H9 (cell line): Measurements from ENCODE around the gene MLC1. TPM values are rescaled to one million over a fixed set of nuclear protein-coding genes. Genes with fewer than 3 reads are reported as not detected.

Source experiments
- DNase-seq: peaks from one replicate; pipeline ENCODE4 v3.0.0-alpha.2; 2017
- H2AFZ ChIP-seq: one replicate; pipeline ENCODE4 v1.6.1; 2013; ENCODE audit warnings: mild to moderate bottlenecking, low read length, control low read depth, moderate library complexity
- H2AK5ac ChIP-seq: 2 replicates; pipeline ENCODE4 v1.6.1; 2013; ENCODE audit warnings: low read length, control low read depth, mixed read lengths; ENCODE audit not compliant: insufficient read length
- H2BK120ac ChIP-seq: one replicate; pipeline ENCODE4 v1.6.1; 2013; ENCODE audit warnings: low read depth, mild to moderate bottlenecking, low read length, control low read depth, inconsistent platforms; ENCODE audit not compliant: poor library complexity, severe bottlenecking
- H2BK12ac ChIP-seq: 2 replicates; pipeline ENCODE4 v1.6.1; 2013; ENCODE audit warnings: low read length, control low read depth, mixed read lengths, low read depth; ENCODE audit not compliant: insufficient read length
- H2BK15ac ChIP-seq: 2 replicates; pipeline ENCODE4 v1.6.1; 2013; ENCODE audit warnings: low read depth, low read length, control low read depth
- H2BK20ac ChIP-seq: one replicate; pipeline ENCODE4 v1.6.1; 2013; ENCODE audit warnings: low read depth, mild to moderate bottlenecking, low read length, control low read depth, inconsistent platforms; ENCODE audit not compliant: poor library complexity, severe bottlenecking
- H2BK5ac ChIP-seq: 2 replicates; pipeline ENCODE4 v1.6.1; 2013; ENCODE audit warnings: low read length, control low read depth, mixed read lengths; ENCODE audit not compliant: insufficient read length
- H3K14ac ChIP-seq: 2 replicates; pipeline ENCODE4 v1.6.1; 2013; ENCODE audit warnings: low read length, control low read depth; ENCODE audit not compliant: insufficient read depth
- H3K18ac ChIP-seq: 2 replicates; pipeline ENCODE4 v1.6.1; 2013; ENCODE audit warnings: low read depth, mild to moderate bottlenecking, mixed read lengths, low read length, control low read depth; ENCODE audit not compliant: insufficient read length
- H3K23ac ChIP-seq: 2 replicates; pipeline ENCODE4 v1.6.1; 2013; ENCODE audit warnings: low read length, control low read depth, mixed read lengths, low read depth; ENCODE audit not compliant: insufficient read length
- H3K23me2 ChIP-seq: 2 replicates; pipeline ENCODE4 v1.6.1; 2013; ENCODE audit warnings: low read depth, mild to moderate bottlenecking, mixed read lengths, low read length, control low read depth; ENCODE audit not compliant: insufficient read length, poor library complexity, severe bottlenecking
- H3K27ac ChIP-seq: 2 replicates; pipeline ENCODE4 v1.5.1; 2013; ENCODE audit warnings: low read length, control low read depth, mixed read lengths, low read depth; ENCODE audit not compliant: insufficient read length
- H3K27me3 ChIP-seq: 2 replicates; pipeline ENCODE4 v1.6.1; 2013; ENCODE audit warnings: low read length, control low read depth, inconsistent platforms; ENCODE audit not compliant: insufficient read depth
- H3K4ac ChIP-seq: 2 replicates; pipeline ENCODE4 v1.6.1; 2013; ENCODE audit warnings: low read depth, mild to moderate bottlenecking, control low read depth, inconsistent platforms, low read length, moderate library complexity
- H3K4me1 ChIP-seq: 2 replicates; pipeline ENCODE4 v1.6.1; 2013; ENCODE audit warnings: low read length, control low read depth, inconsistent platforms; ENCODE audit not compliant: insufficient read depth
- H3K4me2 ChIP-seq: 2 replicates; pipeline ENCODE4 v1.6.1; 2013; ENCODE audit warnings: low read length, control low read depth, mixed read lengths; ENCODE audit not compliant: insufficient read length, insufficient read depth
- H3K56ac ChIP-seq: 2 replicates; pipeline ENCODE4 v1.6.1; 2013; ENCODE audit warnings: low read depth, mild to moderate bottlenecking, mixed read lengths, low read length, control low read depth; ENCODE audit not compliant: insufficient read length
- H3K79me1 ChIP-seq: 2 replicates; pipeline ENCODE4 v1.6.1; 2013; ENCODE audit warnings: low read depth, mild to moderate bottlenecking, moderate library complexity, low read length, control low read depth, inconsistent platforms; ENCODE audit not compliant: insufficient read depth, poor library complexity, severe bottlenecking
- H3K79me2 ChIP-seq: 2 replicates; pipeline ENCODE4 v1.6.1; 2013; ENCODE audit warnings: low read length, control low read depth, inconsistent platforms; ENCODE audit not compliant: insufficient read depth
- H3K9ac ChIP-seq: 2 replicates; pipeline ENCODE4 v1.6.1; 2013; ENCODE audit warnings: low read length, control low read depth, mixed read lengths; ENCODE audit not compliant: insufficient read length; ENCODE audit errors: extremely low read depth
- H3K9me3 ChIP-seq: one replicate; pipeline ENCODE4 v1.6.1; 2013; ENCODE audit warnings: low read depth, low read length, inconsistent platforms; ENCODE audit not compliant: control insufficient read depth
- H3T11ph ChIP-seq: one replicate; pipeline ENCODE4 v1.6.1; 2013; ENCODE audit warnings: mild to moderate bottlenecking, low read length, control low read depth, inconsistent platforms
- H4K20me1 ChIP-seq: one replicate; pipeline ENCODE4 v1.6.1; 2013; ENCODE audit not compliant: control insufficient read depth, insufficient read length, insufficient read depth
- H4K5ac ChIP-seq: 2 replicates; pipeline ENCODE4 v1.6.1; 2013; ENCODE audit warnings: low read depth, mild to moderate bottlenecking, mixed read lengths, low read length, control low read depth; ENCODE audit not compliant: insufficient read length
- H4K8ac ChIP-seq: replicated peaks from 2 replicates; pipeline ENCODE4 v1.6.1; 2013; ENCODE audit warnings: low read length, control low read depth, mixed read lengths, low read depth; ENCODE audit not compliant: insufficient read length
- H4K91ac ChIP-seq: 2 replicates; pipeline ENCODE4 v1.6.1; 2013; ENCODE audit warnings: low read depth, mild to moderate bottlenecking, moderate library complexity, mixed read lengths, low read length, control low read depth; ENCODE audit not compliant: insufficient read length
- H3K27ac Mint-ChIP-seq, 3 experiments: 2 replicates in 2 of 3; 3 replicates in 1 of 3; pipeline ENCODE4 v1.8.0; 2020 to 2021; ENCODE audit warnings: mixed read lengths in 3 of 3, mild to moderate bottlenecking in 1 of 3, moderate library complexity in 1 of 3
- H3K27me3 Mint-ChIP-seq: 2 replicates; pipeline ENCODE4 v1.8.0; 2021; ENCODE audit warnings: low read depth, mild to moderate bottlenecking, moderate library complexity, mixed read lengths
- H3K36me3 Mint-ChIP-seq, 3 experiments: 2 replicates in 2 of 3; 3 replicates in 1 of 3; pipeline ENCODE4 v1.8.0; 2020 to 2021; ENCODE audit warnings: low read depth in 3 of 3, mixed read lengths in 3 of 3; ENCODE audit not compliant: insufficient read depth in 1 of 3
- H3K4me1 Mint-ChIP-seq, 2 experiments: 2 replicates each; pipeline ENCODE4 v1.8.0; 2020; ENCODE audit warnings: mixed read lengths in 2 of 2
- H3K4me3 Mint-ChIP-seq, 2 experiments: 2 replicates in 1 of 2; 3 replicates in 1 of 2; pipeline ENCODE4 v1.8.0; 2020 to 2021; ENCODE audit warnings: mild to moderate bottlenecking in 2 of 2, mixed read lengths in 2 of 2, moderate library complexity in 1 of 2
- H3K9me3 Mint-ChIP-seq, 2 experiments: 2 replicates in 1 of 2; 3 replicates in 1 of 2; pipeline ENCODE4 v1.8.0; 2020; ENCODE audit warnings: mild to moderate bottlenecking in 2 of 2, mixed read lengths in 2 of 2, moderate library complexity in 1 of 2
- WGBS: extraction: QIAGEN DNeasy Blood & Tissue Kit; methylation state at CpG from one replicate; pipeline ENCODE4 v1.1.7; 2013; ENCODE audit warnings: missing lambda C conversion rate, low lambda C conversion rate, mixed read lengths; ENCODE audit not compliant: insufficient read length; ENCODE audit errors: extremely low coverage; 5-methylcytosine and 5-hydroxymethylcytosine counted together
- total RNA-seq: library from RNA; stranded (reverse); gene quantifications from 2 replicates; pipeline ENCODE4 v1.2.1, GENCODE V29; 2021
- TF ChIP-seq, protein P1 (sequence below): fragments of 200-600 bp; sonication (generic); conservative IDR thresholded peaks from 3 replicates; pipeline ENCODE4 v1.8.0; 2021; ENCODE audit warnings: antibody characterized with exemption, mild to moderate bottlenecking

The MLC1 gene
- total RNA-seq, 1 experiment from 2014 or later, result not detected

DNA sequence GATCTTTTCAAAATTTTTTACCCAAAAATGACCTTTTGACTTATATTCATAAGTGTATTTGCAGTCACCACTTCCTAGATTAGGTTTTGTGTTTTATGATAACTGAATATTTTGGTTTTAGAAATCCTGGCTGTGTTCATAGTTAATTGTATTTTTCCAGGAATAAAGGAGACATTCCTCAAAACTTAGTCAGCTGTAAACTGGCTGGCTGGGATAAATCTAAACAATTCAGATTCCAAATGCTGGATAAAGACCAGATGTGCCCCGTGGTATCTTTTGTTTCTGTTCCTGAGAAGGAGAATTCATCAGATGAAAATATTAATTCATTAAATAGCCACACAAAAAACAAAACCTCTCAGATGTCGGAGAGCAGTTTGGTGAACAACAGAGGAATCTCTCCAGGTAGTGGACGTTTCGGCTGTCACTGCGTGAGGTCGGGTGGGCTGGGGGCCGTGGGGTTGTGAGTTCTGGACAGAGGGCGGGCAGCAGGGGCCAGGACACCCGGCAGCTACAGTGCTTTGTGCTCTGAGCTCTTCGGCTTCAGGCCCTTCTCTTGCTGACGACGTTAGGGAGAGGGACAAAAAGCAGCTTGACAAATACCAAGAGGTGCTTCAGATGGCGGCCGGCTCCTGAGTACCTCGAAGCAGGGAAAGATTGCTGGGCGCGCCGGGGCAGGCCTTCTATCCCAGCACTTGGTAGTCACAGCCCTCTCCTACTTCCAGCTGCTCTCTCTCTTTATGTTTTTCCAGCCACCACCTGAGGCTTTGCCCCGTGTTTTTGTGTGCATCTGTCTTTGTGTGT is 29.2 kb upstream of the MLC1 start:
- Histone ChIP-seq H2BK12ac (no peak overlapping the region), H4K20me1 (no peaks in the 10 kb centered on the region), H4K8ac (no peak overlapping the region), H3K56ac (no peak overlapping the region), H4K5ac (no peak overlapping the region), H2BK5ac (no peak overlapping the region), H4K91ac (no peak overlapping the region), H3K23ac (no peak overlapping the region), H2BK20ac (no peak overlapping the region), H3K14ac (no peak overlapping the region), H2AK5ac (no peak overlapping the region), H3K18ac (no peak overlapping the region), H2BK120ac (no peak overlapping the region), H3K79me1 (no peaks in the 10 kb centered on the region), H2BK15ac (no peak overlapping the region), H3K4ac (no peak overlapping the region), H2AFZ (no peak overlapping the region), H3K27me3 (no peaks in the 10 kb centered on the region), H3K4me1 (no peaks in the 10 kb centered on the region; the same call in 1 of the 2 replicates), H3K27ac (no peak overlapping the region), H3K79me2 (no peaks in the 10 kb centered on the region), H3K4me2 (no peak overlapping the region), H3K23me2 (no peaks in the 10 kb centered on the region), H3K9ac (no peak overlapping the region), H3K9me3 (no peaks in the 10 kb centered on the region), H3T11ph (no peak overlapping the region)
- Mint-ChIP-seq H3K4me3 (no peak overlapping the region), H3K4me1 (peaks cover 5 to 11% of the 10 kb centered on the region in 2 experiments), H3K27me3 (peaks cover 18% of the 10 kb centered on the region), H3K36me3 (no peaks in the 10 kb centered on the region), H3K9me3 (no peaks in the 10 kb centered on the region), H3K27ac (no peak overlapping the region)
- no peak for DNase-seq
- no CpG with 5 or more reads among the region's 19 CpGs for WGBS
- TF ChIP-seq, protein P1, sequence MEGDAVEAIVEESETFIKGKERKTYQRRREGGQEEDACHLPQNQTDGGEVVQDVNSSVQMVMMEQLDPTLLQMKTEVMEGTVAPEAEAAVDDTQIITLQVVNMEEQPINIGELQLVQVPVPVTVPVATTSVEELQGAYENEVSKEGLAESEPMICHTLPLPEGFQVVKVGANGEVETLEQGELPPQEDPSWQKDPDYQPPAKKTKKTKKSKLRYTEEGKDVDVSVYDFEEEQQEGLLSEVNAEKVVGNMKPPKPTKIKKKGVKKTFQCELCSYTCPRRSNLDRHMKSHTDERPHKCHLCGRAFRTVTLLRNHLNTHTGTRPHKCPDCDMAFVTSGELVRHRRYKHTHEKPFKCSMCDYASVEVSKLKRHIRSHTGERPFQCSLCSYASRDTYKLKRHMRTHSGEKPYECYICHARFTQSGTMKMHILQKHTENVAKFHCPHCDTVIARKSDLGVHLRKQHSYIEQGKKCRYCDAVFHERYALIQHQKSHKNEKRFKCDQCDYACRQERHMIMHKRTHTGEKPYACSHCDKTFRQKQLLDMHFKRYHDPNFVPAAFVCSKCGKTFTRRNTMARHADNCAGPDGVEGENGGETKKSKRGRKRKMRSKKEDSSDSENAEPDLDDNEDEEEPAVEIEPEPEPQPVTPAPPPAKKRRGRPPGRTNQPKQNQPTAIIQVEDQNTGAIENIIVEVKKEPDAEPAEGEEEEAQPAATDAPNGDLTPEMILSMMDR, result no peak
